HG03060 (cell line): ENCODE data around the gene PARP12.

Experiments
- ATAC-seq: cut with Tn5 transposase; IDR thresholded peaks from one replicate; pipeline ENCODE4 v1.9.1; 2021; ENCODE audit warnings: low read depth, moderate number of reproducible peaks; ENCODE audit not compliant: unreplicated experiment

Gene PARP12

DNA sequence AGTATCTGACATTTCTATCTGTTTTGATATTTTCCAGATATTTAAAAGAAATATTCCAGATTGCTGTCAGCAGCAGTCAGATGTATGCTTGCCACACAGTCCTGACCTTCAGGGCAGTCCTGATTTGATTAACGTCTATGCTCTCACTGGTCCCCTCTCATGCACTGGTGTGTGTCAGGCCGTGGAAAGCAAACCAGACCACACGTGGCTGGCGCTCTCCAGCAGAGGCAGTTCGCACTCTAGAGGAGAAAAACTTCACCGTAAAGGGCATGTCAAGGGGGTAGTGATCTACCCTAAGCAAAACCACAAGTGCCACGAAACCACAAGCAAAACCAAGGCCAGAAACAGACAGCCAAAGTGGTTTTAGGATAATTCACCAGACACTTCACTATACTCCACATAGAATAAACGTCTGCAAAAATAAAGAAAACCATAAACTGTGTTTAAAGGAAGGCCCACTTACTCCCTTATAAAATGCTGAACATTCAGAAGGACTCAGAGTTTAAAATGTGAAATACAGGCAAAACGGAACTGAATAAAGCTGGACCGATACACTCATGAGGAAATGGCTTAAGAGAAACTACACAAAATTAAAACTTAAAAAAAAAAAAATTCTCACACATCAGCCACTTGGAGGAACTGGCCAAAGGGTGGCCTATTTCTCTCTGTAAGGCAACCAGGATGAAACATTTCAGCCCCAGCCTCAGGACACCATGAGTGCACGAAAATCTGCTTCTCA lies 26.4 kb downstream of the PARP12 start:
- ATAC-seq: no peak

GRCh38 chr7:140035400-140036223 lies 27.1 kb downstream of the PARP12 start:
- ATAC-seq: no peak

DNA sequence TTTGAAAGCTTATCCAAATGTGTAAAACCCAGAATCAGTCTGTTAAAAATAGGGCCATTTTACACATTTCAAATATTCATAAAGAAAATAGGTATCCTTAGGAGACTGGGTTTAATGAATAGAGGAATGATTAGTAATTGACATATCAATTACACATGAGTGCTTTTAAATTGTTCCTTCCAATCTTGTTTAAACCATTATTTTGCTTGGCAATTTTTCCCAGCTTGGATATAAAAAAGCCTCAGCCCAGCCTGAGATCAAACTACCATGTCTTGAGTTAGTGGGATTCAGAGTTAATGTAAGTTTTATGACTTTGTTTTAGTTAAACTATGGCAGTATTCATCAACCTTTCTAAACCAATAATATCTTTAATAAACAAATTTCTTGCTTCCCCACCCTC lies 28.3 kb downstream of the PARP12 start:
- ATAC-seq: no peak

DNA sequence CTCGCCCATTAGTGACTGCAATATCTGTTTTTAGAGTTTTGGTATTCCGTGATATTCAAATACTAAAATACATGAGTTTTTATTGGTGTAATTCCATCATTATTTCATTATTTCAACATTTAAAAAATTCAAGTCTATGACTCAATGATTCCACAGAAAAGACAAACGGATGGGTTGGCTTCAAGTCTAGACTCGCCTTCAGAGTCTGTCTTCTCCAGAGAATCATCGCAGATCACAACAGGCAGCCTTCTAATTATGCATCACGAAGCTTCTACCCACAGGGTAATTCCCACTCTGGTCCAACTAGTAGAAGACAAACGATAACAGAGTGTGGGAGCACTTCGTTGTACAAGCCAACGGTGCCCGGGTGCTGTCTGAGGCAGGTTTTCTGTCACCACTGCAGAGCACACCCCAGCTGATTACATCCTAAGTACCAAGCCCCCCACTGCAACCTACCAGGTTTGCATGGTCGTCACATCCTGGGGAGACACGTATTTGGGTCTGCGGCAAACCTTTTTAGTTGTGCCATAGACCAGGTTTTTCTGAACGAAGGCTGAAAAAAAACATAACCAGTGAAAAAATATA lies 28.9 kb downstream of the PARP12 start:
- ATAC-seq: no peak

DNA sequence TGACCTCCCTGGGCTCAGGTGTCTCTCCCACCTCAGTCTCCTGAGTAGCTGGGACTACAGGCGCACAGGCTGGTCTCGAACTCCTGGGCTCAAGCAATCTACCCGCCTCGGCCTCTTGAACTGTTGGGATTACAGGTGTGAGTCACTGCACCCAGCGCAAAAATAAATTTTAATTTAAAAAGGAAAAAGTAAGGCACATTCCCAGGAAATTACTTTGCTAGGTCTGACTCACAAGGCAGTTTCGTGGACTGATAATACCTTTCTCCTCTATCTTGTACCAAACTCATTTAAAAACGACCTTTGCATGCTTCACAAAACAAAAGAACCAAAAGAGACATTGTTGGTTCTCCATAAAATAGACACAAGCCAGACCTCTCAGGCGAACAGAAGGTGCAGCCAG lies 29.7 kb downstream of the PARP12 start:
- ATAC-seq: no peak

DNA sequence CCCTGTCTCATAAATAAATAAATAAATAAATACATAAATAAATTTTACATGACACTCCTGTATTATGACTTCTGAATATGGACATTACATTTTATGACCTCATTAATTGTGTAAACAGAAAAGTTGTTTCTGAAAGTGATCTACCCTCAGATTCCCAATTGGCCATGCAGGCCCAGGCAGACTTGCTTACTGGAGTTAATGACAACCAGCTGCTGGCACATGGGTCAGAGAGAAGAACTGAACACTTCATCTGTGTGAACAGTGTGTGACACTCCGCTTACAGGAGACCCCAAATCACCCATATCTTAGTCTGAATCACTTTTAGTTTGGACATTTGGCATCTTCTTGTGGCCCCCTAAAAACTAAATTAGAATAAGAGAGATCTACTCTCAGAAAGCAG lies 31.4 kb downstream of the PARP12 start:
- ATAC-seq: no peak

GRCh38 chr7:140029072-140029471 lies 33.7 kb downstream of the PARP12 start:
- no peak for ATAC-seq

DNA sequence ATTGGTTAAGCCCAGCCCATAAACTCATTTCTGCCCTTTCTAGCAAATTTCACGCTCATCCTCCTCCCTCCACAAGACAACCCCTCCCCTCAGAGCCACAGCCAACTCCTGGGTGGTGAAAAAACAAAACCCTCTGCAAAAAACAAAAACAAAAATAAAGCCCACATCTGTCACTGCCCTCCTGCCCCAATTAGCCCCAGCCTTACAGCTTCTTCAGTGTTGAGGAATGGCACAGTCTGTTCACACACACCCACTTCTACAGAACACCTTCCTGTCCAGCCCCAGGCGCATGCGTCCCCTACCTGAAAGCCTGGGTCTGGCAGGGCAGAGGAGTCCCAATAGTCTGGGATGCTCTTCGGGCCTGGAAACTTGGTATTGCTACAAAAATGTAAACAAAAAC lies 34.4 kb downstream of the PARP12 start:
- ATAC-seq: no peak

- ATAC-seq: no peak
These were observed 34.9 kb downstream of the PARP12 start for GRCh38 chr7:140027858-140028257.

- no peak for ATAC-seq
These were observed 35.8 kb downstream of the PARP12 start for GRCh38 chr7:140026935-140027334.

DNA sequence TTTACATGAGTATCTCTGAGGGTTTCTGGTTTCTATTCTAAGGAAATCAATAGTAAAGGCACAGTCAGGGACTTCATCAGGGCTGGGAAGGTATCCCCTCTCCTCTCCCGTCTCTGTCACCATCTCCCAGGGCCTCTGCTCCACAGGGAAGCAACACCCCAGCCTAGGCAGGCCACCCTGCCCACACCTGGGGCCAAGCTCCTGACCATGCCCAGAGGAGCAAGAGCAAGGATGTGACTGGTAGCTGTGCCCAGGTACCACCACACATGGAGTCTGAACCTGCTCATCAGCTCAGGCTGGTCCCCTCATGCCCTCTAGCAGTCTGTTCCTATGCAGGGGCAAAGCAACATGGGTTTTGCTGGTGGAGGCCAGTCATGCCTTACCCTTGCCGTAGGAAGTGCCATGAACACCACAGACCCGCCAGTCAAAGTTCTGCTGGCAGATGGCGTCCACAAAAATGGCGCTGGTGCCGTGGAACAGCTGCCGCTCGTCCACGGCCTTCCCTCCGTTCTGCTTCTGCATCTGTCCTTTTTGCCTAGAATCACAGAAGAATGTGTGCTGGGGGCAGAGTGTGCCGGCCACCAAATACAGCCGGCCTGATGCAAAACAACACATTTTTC lies 36.8 kb downstream of the PARP12 start:
- no peak for ATAC-seq

- ATAC-seq: no peak
These were observed 37.5 kb downstream of the PARP12 start for GRCh38 chr7:140025241-140025640.

- ATAC-seq: no peak
These were observed 38.2 kb downstream of the PARP12 start for GRCh38 chr7:140024585-140024984.

GRCh38 chr7:140023728-140024127 lies 39.0 kb downstream of the PARP12 start:
- no peak for ATAC-seq

DNA sequence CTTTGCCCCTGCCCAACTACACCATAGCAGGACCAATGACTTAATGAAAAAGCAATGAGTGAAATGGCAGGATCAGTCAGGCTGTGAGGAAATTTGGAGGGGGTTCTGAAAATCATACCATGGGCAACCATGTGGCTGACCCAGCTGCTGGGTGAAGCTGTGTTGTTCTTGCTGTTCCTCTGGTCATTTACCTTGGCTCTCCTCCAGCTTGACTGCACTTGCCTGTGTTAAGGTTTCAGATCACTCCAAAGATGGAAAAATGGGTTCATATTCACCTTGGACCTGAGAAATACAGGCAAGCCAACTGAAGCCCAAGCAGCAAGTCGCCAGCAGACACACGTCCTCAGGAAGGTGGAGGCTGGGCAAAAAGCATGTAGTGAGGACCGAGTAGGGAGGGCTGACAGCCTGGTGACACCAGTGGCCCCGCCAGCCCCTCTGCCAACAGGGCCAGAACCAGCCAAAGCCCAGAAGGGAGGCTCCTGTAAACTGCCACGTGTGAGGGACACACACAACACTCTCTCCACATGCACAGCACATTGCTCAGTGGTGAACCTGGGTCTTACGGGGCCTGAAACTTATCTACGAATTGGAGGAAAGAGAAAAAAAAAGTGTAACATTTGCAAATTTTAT lies 40.1 kb downstream of the PARP12 start:
- ATAC-seq: no peak

GRCh38 chr7:140021603-140022002 lies 41.1 kb downstream of the PARP12 start:
- ATAC-seq: no peak

GRCh38 chr7:140019606-140020005 lies 43.1 kb downstream of the PARP12 start:
- ATAC-seq: no peak

DNA sequence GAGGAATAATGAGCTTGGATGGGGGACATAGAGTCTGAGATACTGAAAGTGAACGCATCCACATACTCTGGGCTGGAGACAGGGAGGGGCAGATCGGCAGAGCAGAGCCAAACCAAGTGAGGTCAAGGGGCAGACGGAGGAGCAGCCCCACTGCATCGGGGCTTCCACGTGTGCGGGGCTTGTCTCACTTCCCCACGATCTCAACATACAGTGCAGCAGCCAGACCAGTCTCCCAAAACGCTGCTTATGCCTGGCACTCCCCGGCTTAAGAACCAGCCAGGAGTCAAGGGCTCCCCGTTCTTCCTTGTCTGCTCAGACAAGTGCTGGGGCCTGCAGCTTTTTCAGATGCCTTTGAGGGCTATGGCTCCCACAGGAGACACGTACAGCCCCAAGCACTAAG lies 43.6 kb downstream of the PARP12 start:
- no peak for ATAC-seq

- ATAC-seq: no peak
These were observed 44.4 kb downstream of the PARP12 start for GRCh38 chr7:140018125-140019043.

- ATAC-seq: no peak
These were observed 45.2 kb downstream of the PARP12 start for GRCh38 chr7:140017543-140017942.
